DOHH2 (cell line): ENCODE measurements around the gene PSMG1.

Source experiments
- H3F3A ChIP-seq: fragments of 200-600 bp; sonication (generic), shearing (Covaris generic); 2 replicates; pipeline ENCODE4 v1.6.0; 2016; ENCODE audit warnings: antibody characterized with exemption, mild to moderate bottlenecking; ENCODE audit not compliant: control insufficient read depth, insufficient read depth
- H3K27ac ChIP-seq: fragments of 200-600 bp; sonication (generic); 2 replicates; pipeline ENCODE4 v1.5.1; 2014; ENCODE audit warnings: low read depth, mild to moderate bottlenecking, low read length, moderate library complexity
- H3K27me3 ChIP-seq: fragments of 200-600 bp; sonication (generic); 2 replicates; pipeline ENCODE4 v1.6.1; 2014; ENCODE audit warnings: mild to moderate bottlenecking, low read length, mixed read lengths; ENCODE audit not compliant: control insufficient read depth
- H3K36me3 ChIP-seq: fragments of 200-600 bp; sonication (generic); 2 replicates; pipeline ENCODE4 v1.6.1; 2014; ENCODE audit warnings: mild to moderate bottlenecking, low read length, moderate library complexity, mixed read lengths; ENCODE audit not compliant: control insufficient read depth
- H3K4me1 ChIP-seq: fragments of 200-600 bp; sonication (generic); 2 replicates; pipeline ENCODE4 v1.6.1; 2014; ENCODE audit warnings: mild to moderate bottlenecking, low read length, mixed read lengths; ENCODE audit not compliant: control insufficient read depth
- H3K4me2 ChIP-seq: fragments of 200-600 bp; sonication (generic); 2 replicates; pipeline ENCODE4 v1.6.0; 2014; ENCODE audit warnings: mild to moderate bottlenecking, low read length, moderate library complexity
- H3K4me3 ChIP-seq: fragments of 200-600 bp; sonication (generic); 2 replicates; pipeline ENCODE4 v1.5.1; 2014; ENCODE audit warnings: mild to moderate bottlenecking, low read length, mixed read lengths
- H3K79me2 ChIP-seq: fragments of 200-600 bp; sonication (generic); 2 replicates; pipeline ENCODE4 v1.6.1; 2014; ENCODE audit warnings: mild to moderate bottlenecking, low read length, mixed read lengths; ENCODE audit not compliant: control insufficient read depth
- H3K9me2 ChIP-seq: fragments of 200-600 bp; sonication (generic); replicated peaks from 2 replicates; pipeline ENCODE4 v1.6.1; 2014; ENCODE audit warnings: mild to moderate bottlenecking, low read length, mixed read lengths; ENCODE audit not compliant: control insufficient read depth
- H3K9me3 ChIP-seq: fragments of 200-600 bp; sonication (generic); 2 replicates; pipeline ENCODE4 v1.6.1; 2014; ENCODE audit warnings: antibody characterized with exemption, low read length, mixed read lengths; ENCODE audit not compliant: control insufficient read depth, insufficient read depth
- H4K20me1 ChIP-seq: fragments of 200-600 bp; sonication (generic); 2 replicates; pipeline ENCODE4 v1.6.0; 2014; ENCODE audit warnings: low read depth, mild to moderate bottlenecking, antibody characterized with exemption, low read length, moderate library complexity; ENCODE audit not compliant: control insufficient read depth, insufficient read depth
- CTCF ChIP-seq: fragments of 200-600 bp; sonication (generic); IDR thresholded peaks from one replicate; pipeline ENCODE4 v1.5.1; 2014; ENCODE audit warnings: antibody characterized with exemption, mild to moderate bottlenecking, low read depth, low read length; ENCODE audit not compliant: poor library complexity, severe bottlenecking
- EZH2phosphoT487 ChIP-seq: fragments of 200-600 bp; sonication (generic); IDR thresholded peaks from 2 replicates; pipeline ENCODE4 v1.6.1; 2017; ENCODE audit warnings: borderline replicate concordance, mild to moderate bottlenecking, antibody characterized with exemption, low read length, moderate library complexity, mixed read lengths

PSMG1 gene

GRCh38 chr21:39196838-39197237 is 13.6 kb upstream of the PSMG1 start:
- peaks cover 6% of the 10 kb centered on the region; the same call in 1 of the 2 replicates for H4K20me1 ChIP-seq
- H3K4me1 ChIP-seq: no peaks in the 10 kb centered on the region
- H3K36me3 ChIP-seq: peaks cover 100% of the 10 kb centered on the region
- H3F3A ChIP-seq: peaks cover 6% of the 10 kb centered on the region; the same call in 1 of the 2 replicates
- no peak for TF ChIP-seq CTCF
- no peak for TF ChIP-seq EZH2phosphoT487
- no peaks in the 10 kb centered on the region for H3K9me2 ChIP-seq
- no peaks in the 10 kb centered on the region for H3K27me3 ChIP-seq
- peaks cover 8% of the 10 kb centered on the region for H3K79me2 ChIP-seq
- no peak overlapping the region for H3K4me2 ChIP-seq
- H3K4me3 ChIP-seq: no peak overlapping the region
- H3K9me3 ChIP-seq: no peaks in the 10 kb centered on the region
- H3K27ac ChIP-seq: no peak overlapping the region

GRCh38 chr21:39196310-39196709 is 13.1 kb upstream of the PSMG1 start:
- Histone ChIP-seq H3F3A (peaks cover 9% of the 10 kb centered on the region; the same call in 1 of the 2 replicates), H4K20me1 (peaks cover 6% of the 10 kb centered on the region; the same call in 1 of the 2 replicates), H3K27me3 (no peaks in the 10 kb centered on the region), H3K36me3 (peaks cover 100% of the 10 kb centered on the region), H3K4me3 (no peak overlapping the region), H3K27ac (no peak overlapping the region), H3K4me1 (no peaks in the 10 kb centered on the region), H3K4me2 (no peak overlapping the region), H3K9me2 (no peaks in the 10 kb centered on the region), H3K9me3 (no peaks in the 10 kb centered on the region), H3K79me2 (peaks cover 8% of the 10 kb centered on the region)
- TF ChIP-seq CTCF: no peak
- TF ChIP-seq EZH2phosphoT487: no peak

GRCh38 chr21:39193380-39193779 is 10.1 kb upstream of the PSMG1 start:
- Histone ChIP-seq H3K4me2 (no peak overlapping the region), H3K36me3 (peaks cover 76% of the 10 kb centered on the region)

More at GRCh38 chr21:39193380-39193779, 10.1 kb upstream of the PSMG1 start:
- H3F3A ChIP-seq: peaks cover 31% of the 10 kb centered on the region
- H3K4me3 ChIP-seq: no peak overlapping the region
- TF ChIP-seq CTCF (no peak), EZH2phosphoT487 (no peak)
- no peaks in the 10 kb centered on the region for H3K27me3 ChIP-seq
- H3K9me3 ChIP-seq: no peaks in the 10 kb centered on the region
- H3K4me1 ChIP-seq: peaks cover 18% of the 10 kb centered on the region
- peaks cover 8% of the 10 kb centered on the region for H3K79me2 ChIP-seq
- peaks cover 6% of the 10 kb centered on the region; the same call in 1 of the 2 replicates for H4K20me1 ChIP-seq
- H3K9me2 ChIP-seq: no peaks in the 10 kb centered on the region
- H3K27ac ChIP-seq: no peak overlapping the region
